A549 (cell line): ENCODE results near the gene LRG1. TPM values are rescaled to one million over a fixed set of nuclear protein-coding genes. Genes with fewer than 3 reads are reported as not detected.

Source experiments
- ATAC-seq, 2 experiments: fragments of 200-7000 bp in 1 of 2; fragments of >200 bp in 1 of 2; cut with Nextera tagmentation in 1 of 2; cut with Tn5 transposase in 1 of 2; 3 replicates each; pipeline versions ENCODE4 v1.8.0 to v1.9.1; 2018 to 2020; ENCODE audit warnings: mild to moderate bottlenecking in 1 of 2, moderate library complexity in 1 of 2
- CTCF ChIA-PET: fragments of 300-600 bp; sonication (Branson Sonifier 250); formaldehyde crosslinking; extraction: SDS; loops from one replicate; lab custom pipeline; 2021; ENCODE audit warnings: antibody characterized with exemption, inconsistent platforms; lab: Yijun Ruan, JAX
- POLR2A ChIA-PET: fragments of 350-600 bp; formaldehyde crosslinking; extraction: SDS; loops from one replicate; lab custom pipeline; 2021; ENCODE audit warnings: antibody characterized with exemption, inconsistent platforms; lab: Yijun Ruan, JAX
- DNase-seq, 2 experiments: peaks; one replicate each; pipeline versions ENCODE4 v3.0.0 to v3.0.0-alpha.2; 2011 to 2016; ENCODE audit warnings: low read depth in 1 of 2, low spot score in 1 of 2
- FAIRE-seq: peaks from 2 replicates; lab custom pipeline; 2011; peaks lifted over from hg19 to GRCh38; lab: Jason Lieb, UNC
- H3K27ac ChIP-seq, 2 experiments: fragments of >200 bp; sonication (Bioruptor Twin); formaldehyde crosslinking; 3 replicates each; pipeline ENCODE4 v1.5.1; 2016 to 2017
- H3K4me1 ChIP-seq: fragments of >200 bp; sonication (Bioruptor Twin); formaldehyde crosslinking; 3 replicates; pipeline ENCODE4 v1.6.1; 2016
- H3K4me2 ChIP-seq: fragments of >200 bp; sonication (Bioruptor Twin); formaldehyde crosslinking; 3 replicates; pipeline ENCODE4 v1.6.1; 2016
- H3K4me3 ChIP-seq: fragments of >200 bp; sonication (Bioruptor Twin); formaldehyde crosslinking; 3 replicates; pipeline ENCODE4 v1.5.1; 2016
- H3K9me3 ChIP-seq: fragments of >200 bp; sonication (Bioruptor Twin); formaldehyde crosslinking; 3 replicates; pipeline ENCODE4 v1.6.1; 2016
- ATOH8 ChIP-seq: fragments of 250-450 bp; sonication (Bioruptor Pico); IDR thresholded peaks from 2 replicates; pipeline ENCODE4 v1.5.0; 2020; ENCODE audit warnings: low read depth, mild to moderate bottlenecking, moderate library complexity
- CBX2 ChIP-seq: fragments of 200-600 bp; sonication (generic); IDR thresholded peaks from 2 replicates; pipeline ENCODE4 v1.6.1; 2016; ENCODE audit warnings: low read depth, mild to moderate bottlenecking, borderline replicate concordance
- CEBPB ChIP-seq, 2 experiments: fragments of >200 bp in 1 of 2; sonication (Bioruptor Twin) in 1 of 2; formaldehyde crosslinking in 1 of 2; IDR thresholded peaks; 2 replicates each; pipeline ENCODE4 v1.6.1; 2012 to 2016
- CHD4 ChIP-seq: fragments of 200-600 bp; sonication (generic); IDR thresholded peaks from 2 replicates; pipeline ENCODE4 v1.6.1; 2016; ENCODE audit warnings: antibody characterized with exemption, mild to moderate bottlenecking, borderline replicate concordance
- E2F6 ChIP-seq: IDR thresholded peaks from 2 replicates; pipeline ENCODE4 v1.6.1; 2012; ENCODE audit warnings: low read depth, borderline replicate concordance
- EHF ChIP-seq: fragments of 250-450 bp; sonication (Bioruptor Pico); IDR thresholded peaks from 2 replicates; pipeline ENCODE4 v1.5.0; 2020; ENCODE audit warnings: mild to moderate bottlenecking
- EHMT2 ChIP-seq: fragments of 200-600 bp; sonication (generic); IDR thresholded peaks from 2 replicates; pipeline ENCODE4 v1.6.1; 2016; ENCODE audit warnings: antibody characterized with exemption, low read depth, mild to moderate bottlenecking, moderate library complexity
- ELK1 ChIP-seq: fragments of 150-350 bp; IDR thresholded peaks from 2 replicates; pipeline ENCODE4 v1.6.1; 2014; ENCODE audit warnings: low read depth, mild to moderate bottlenecking, low read length
- FOXS1 ChIP-seq: fragments of 250-450 bp; sonication (Bioruptor Pico); IDR thresholded peaks from 2 replicates; pipeline ENCODE4 v1.5.0; 2020; ENCODE audit warnings: mild to moderate bottlenecking, moderate library complexity
- GATA3 ChIP-seq: IDR thresholded peaks from 2 replicates; pipeline ENCODE4 v1.6.1; 2012; ENCODE audit warnings: borderline replicate concordance
- HDAC2 ChIP-seq: fragments of 200-600 bp; sonication (generic); IDR thresholded peaks from 2 replicates; pipeline ENCODE4 v1.6.1; 2016
- HOXA7 ChIP-seq: fragments of 250-450 bp; sonication (Bioruptor Pico); IDR thresholded peaks from 2 replicates; pipeline ENCODE4 v1.5.0; 2020; ENCODE audit warnings: mild to moderate bottlenecking, moderate library complexity
- HOXB5 ChIP-seq: fragments of 250-450 bp; sonication (Bioruptor Pico); IDR thresholded peaks from 2 replicates; pipeline ENCODE4 v1.5.0; 2020; ENCODE audit warnings: mild to moderate bottlenecking, moderate library complexity
- JUN ChIP-seq, 2 experiments: fragments of >200 bp; sonication (Bioruptor Twin); formaldehyde crosslinking; IDR thresholded peaks; 2 replicates in 1 of 2; 3 replicates in 1 of 2; pipeline ENCODE4 v1.6.1; 2016 to 2017
- JUNB ChIP-seq: fragments of >200 bp; sonication (Bioruptor Twin); formaldehyde crosslinking; IDR thresholded peaks from 2 replicates; pipeline ENCODE4 v1.6.1; 2016
- KDM1A ChIP-seq: fragments of 200-600 bp; sonication (generic); IDR thresholded peaks from 2 replicates; pipeline ENCODE4 v1.6.1; 2016; ENCODE audit warnings: low read depth, mild to moderate bottlenecking
- NR3C1 ChIP-seq: fragments of >200 bp; sonication (Bioruptor Twin); formaldehyde crosslinking; IDR thresholded peaks from 3 replicates; pipeline ENCODE4 v1.6.1; 2017
- PBX3 ChIP-seq: IDR thresholded peaks from 2 replicates; pipeline ENCODE4 v1.6.1; 2012
- POLR2A ChIP-seq: IDR thresholded peaks from 2 replicates; pipeline ENCODE4 v1.6.1; 2012; ENCODE audit warnings: mild to moderate bottlenecking, low read length
- RCOR1 ChIP-seq: fragments of 150-350 bp; IDR thresholded peaks from 2 replicates; pipeline ENCODE4 v1.6.1; 2014; ENCODE audit warnings: antibody characterized with exemption, low read length, low read depth
- REST ChIP-seq: fragments of 200-600 bp; sonication (generic); IDR thresholded peaks from 2 replicates; pipeline ENCODE4 v1.6.1; 2016; ENCODE audit warnings: antibody characterized with exemption, mild to moderate bottlenecking, moderate library complexity
- RFX5 ChIP-seq: fragments of 450-650 bp; IDR thresholded peaks from 2 replicates; pipeline ENCODE4 v1.7.1; 2014; ENCODE audit warnings: antibody characterized with exemption, mild to moderate bottlenecking, moderate library complexity
- RNF2 ChIP-seq: fragments of 200-600 bp; sonication (generic); IDR thresholded peaks from 2 replicates; pipeline ENCODE4 v1.6.1; 2016; ENCODE audit warnings: low read depth, mild to moderate bottlenecking, antibody characterized with exemption, moderate library complexity, borderline replicate concordance
- SREBF2 ChIP-seq: fragments of 450-650 bp; IDR thresholded peaks from 2 replicates; pipeline ENCODE4 v1.6.1; 2014; ENCODE audit warnings: mild to moderate bottlenecking, moderate library complexity
- ZNF302 ChIP-seq: fragments of 250-450 bp; sonication (Bioruptor Pico); IDR thresholded peaks from 2 replicates; pipeline ENCODE4 v1.9.0; 2021; ENCODE audit warnings: inconsistent platforms, mild to moderate bottlenecking, moderate library complexity
- ZSCAN20 ChIP-seq: fragments of 250-450 bp; sonication (Bioruptor Pico); IDR thresholded peaks from 2 replicates; pipeline ENCODE4 v1.8.0; 2022; ENCODE audit warnings: mild to moderate bottlenecking, moderate library complexity
- WGBS: methylation state at CpG from one replicate; pipeline ENCODE4 v1.1.6; 2017; ENCODE audit errors: missing lambda C conversion rate; 5-methylcytosine and 5-hydroxymethylcytosine counted together
- polyA plus RNA-seq, 4 experiments: library from polyadenylated mRNA; depleted of rRNA in 3 of 4; stranded (reverse); fragments of >200 nt; fragmentation: RNase III in 1 of 4; extraction: RNeasy Plus Mini Kit Qiagen cat#74134 plus additional on column Dnase treatment in 1 of 4; gene quantifications; 2 replicates in 3 of 4; 3 replicates in 1 of 4; pipeline ENCODE4 v1.2.3, GENCODE V29; 2011 to 2017

LRG1 gene
- polyA plus RNA-seq, 2 of the 4 experiments (the other 2 are of a cell fraction), result 0.18 TPM; not detected in 1

- POLR2A ChIA-PET, result interaction anchor here (0.6 kb wide), 1 partner anchor 50 kb away, joined by 4 read pairs; no protein-coding TSS in a partner anchor
- H3K4me1 ChIP-seq, result peaks cover 15% of the 10 kb centered on the region
- peak in 1 of 2 experiments; percentile 24 for DNase-seq
- H3K9me3 ChIP-seq, result no peaks in the 10 kb centered on the region
- no peak for FAIRE-seq
- peak; percentile 48 to 52; a peak in 5 of 6 replicates for ATAC-seq
- CTCF ChIA-PET, result interaction anchor here (0.5 kb wide), 1 partner anchor 528 kb away, joined by 3 read pairs; no protein-coding TSS in a partner anchor
- H3K27ac ChIP-seq, result peak within 1 kb of the TSS in 1 of 2 experiments; percentile 82; a peak in 3 of 6 replicates
- H3K4me3 ChIP-seq, result no peak within 1 kb of the TSS
- TF ChIP-seq PBX3 (no peak), GATA3 (no peak), POLR2A (no peak), HDAC2 (no peak), JUNB (no peak), JUN (IDR thresholded peaks at IDR 0.05) (no peak), RCOR1 (no peak), SREBF2 (no peak), CHD4 (no peak)
- TF ChIP-seq, all 56 proteins: peak for 0
- WGBS, result 86% methylated on average over 29 of the region's 34 CpGs
- no peak within 1 kb of the TSS for H3K4me2 ChIP-seq
Measured at GRCh38 chr19:4518345-4519171, 21.3 kb downstream of the LRG1 start, which contains the start of gene PLIN4. PLIN4 (minus strand) TSS chr19:4518486; CDS start chr19:4518272, 214 bp downstream.

- CTCF ChIA-PET, result interaction anchor here (0.5 to 2.6 kb wide), 4 partner anchors 7 to 527 kb away, joined by 3 to 12 read pairs (median 7); no protein-coding TSS in a partner anchor
- Histone ChIP-seq H3K4me1 (peaks cover 15% of the 10 kb centered on the region), H3K4me2 (no peak overlapping the region), H3K4me3 (no peak overlapping the region), H3K27ac (peak overlapping the region in 1 of 2 experiments; percentile 82; a peak in 3 of 6 replicates), H3K9me3 (no peaks in the 10 kb centered on the region)
- ATAC-seq (no peak), DNase-seq (no peak), FAIRE-seq (no peak)
- TF ChIP-seq HOXA7 (CRISPR knock-in tag) (no peak), ATOH8 (CRISPR knock-in tag) (no peak), CBX2 (no peak), ZSCAN20 (CRISPR knock-in tag) (no peak), ZNF302 (no peak), ELK1 (no peak), PBX3 (no peak), HDAC2 (no peak), FOXS1 (CRISPR knock-in tag) (no peak), SREBF2 (no peak), EHMT2 (no peak), RNF2 (no peak), REST (no peak), NR3C1 (no peak), EHF (CRISPR knock-in tag) (no peak), CEBPB (IDR thresholded peaks at IDR 0.05) (no peak), KDM1A (no peak), RFX5 (no peak), HOXB5 (CRISPR knock-in tag) (no peak), E2F6 (no peak)
- WGBS, result 89% methylated on average over 11 of the region's 24 CpGs
- POLR2A ChIA-PET, result interaction anchor here (0.6 kb wide), 1 partner anchor 49 kb away, joined by 4 read pairs; no protein-coding TSS in a partner anchor
Measured at GRCh38 chr19:4517451-4518057, 22.3 kb downstream of the LRG1 start.
